Activated B cell treated with CpG ODN at 0.5 μM for 24 hours (primary cell): ENCODE measurements around the gene FARS2. TPM values are rescaled to one million over a fixed set of nuclear protein-coding genes. Genes with fewer than 3 reads are reported as not detected.
A peak's percentile ranks its signal among the peaks of the same experiment; 100 is the strongest.

Experiments used
- ATAC-seq: fragments of 200-7000 bp; cut with Tn5 transposase; one replicate; pipeline ENCODE4 v1.10.0; 2021; ENCODE audit warnings: low read depth, mild to moderate bottlenecking, moderate library complexity
- CTCF ChIA-PET: fragments of 350-600 bp; sonication (Branson Sonifier 250); formaldehyde crosslinking; loops from one replicate; lab custom pipeline; 2021; ENCODE audit warnings: antibody characterized with exemption; lab: Charles Lee
- POLR2A ChIA-PET: fragments of 350-600 bp; sonication (Branson Sonifier 250); formaldehyde crosslinking; loops from one replicate; lab custom pipeline; 2021; ENCODE audit warnings: antibody characterized with exemption; lab: Charles Lee
- DNase-seq: peaks from one replicate; pipeline ENCODE4 v3.0.0; 2022
- H3K27ac Mint-ChIP-seq: one replicate; pipeline ENCODE4 v1.8.0; 2020; ENCODE audit warnings: mixed read lengths
- H3K27me3 Mint-ChIP-seq: one replicate; pipeline ENCODE4 v1.8.0; 2021; ENCODE audit warnings: mixed read lengths
- H3K36me3 Mint-ChIP-seq: one replicate; pipeline ENCODE4 v1.8.0; 2021; ENCODE audit warnings: low read depth, mixed read lengths
- H3K4me1 Mint-ChIP-seq: one replicate; pipeline ENCODE4 v1.8.0; 2021; ENCODE audit warnings: mixed read lengths
- H3K4me3 Mint-ChIP-seq: one replicate; pipeline ENCODE4 v1.8.0; 2020; ENCODE audit warnings: mild to moderate bottlenecking, mixed read lengths
- H3K9me3 Mint-ChIP-seq: one replicate; pipeline ENCODE4 v1.8.0; 2020; ENCODE audit warnings: mixed read lengths
- intact Hi-C: fragments of 100-400 bp; cut with micrococcal nuclease; formaldehyde crosslinking; loops from one replicate; pipeline ENCODE4 v1.15.1; 2024
- total RNA-seq: library from RNA; stranded (reverse); gene quantifications from 2 replicates; pipeline ENCODE4 v1.2.3, GENCODE V29; 2022
- TF ChIP-seq, protein P1 (sequence below): fragments of 200-600 bp; IDR thresholded peaks from one replicate; pipeline ENCODE4 v1.8.0; 2022; ENCODE audit warnings: antibody characterized with exemption, mild to moderate bottlenecking

Gene FARS2
- total RNA-seq, 1 donor from 2014 or later: 32.7 TPM

DNA sequence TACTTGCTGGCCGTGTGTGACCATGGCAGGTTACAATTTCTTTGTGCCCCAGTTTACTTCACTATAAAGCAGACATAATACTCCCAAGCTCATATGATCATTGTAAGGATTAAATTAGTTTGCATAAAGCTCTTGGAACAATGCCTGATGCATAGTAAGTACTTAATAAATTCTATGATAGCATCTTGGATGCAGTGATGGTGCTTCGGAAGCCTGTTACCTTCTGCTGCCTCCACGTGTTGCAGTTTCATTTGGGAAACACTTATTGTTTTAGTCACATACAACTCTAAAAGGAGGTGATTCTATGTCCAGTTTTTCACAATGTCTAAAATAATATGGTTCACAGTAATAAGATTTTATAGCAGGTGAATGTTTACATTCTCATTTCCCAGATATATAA lies 401.5 kb downstream of the FARS2 start:
- H3K27me3 Mint-ChIP-seq: no peaks in the 10 kb centered on the region
- H3K4me1 Mint-ChIP-seq: peaks cover 54% of the 10 kb centered on the region
- TF ChIP-seq, protein P1, sequence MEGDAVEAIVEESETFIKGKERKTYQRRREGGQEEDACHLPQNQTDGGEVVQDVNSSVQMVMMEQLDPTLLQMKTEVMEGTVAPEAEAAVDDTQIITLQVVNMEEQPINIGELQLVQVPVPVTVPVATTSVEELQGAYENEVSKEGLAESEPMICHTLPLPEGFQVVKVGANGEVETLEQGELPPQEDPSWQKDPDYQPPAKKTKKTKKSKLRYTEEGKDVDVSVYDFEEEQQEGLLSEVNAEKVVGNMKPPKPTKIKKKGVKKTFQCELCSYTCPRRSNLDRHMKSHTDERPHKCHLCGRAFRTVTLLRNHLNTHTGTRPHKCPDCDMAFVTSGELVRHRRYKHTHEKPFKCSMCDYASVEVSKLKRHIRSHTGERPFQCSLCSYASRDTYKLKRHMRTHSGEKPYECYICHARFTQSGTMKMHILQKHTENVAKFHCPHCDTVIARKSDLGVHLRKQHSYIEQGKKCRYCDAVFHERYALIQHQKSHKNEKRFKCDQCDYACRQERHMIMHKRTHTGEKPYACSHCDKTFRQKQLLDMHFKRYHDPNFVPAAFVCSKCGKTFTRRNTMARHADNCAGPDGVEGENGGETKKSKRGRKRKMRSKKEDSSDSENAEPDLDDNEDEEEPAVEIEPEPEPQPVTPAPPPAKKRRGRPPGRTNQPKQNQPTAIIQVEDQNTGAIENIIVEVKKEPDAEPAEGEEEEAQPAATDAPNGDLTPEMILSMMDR: no peak
- no peaks in the 10 kb centered on the region for H3K9me3 Mint-ChIP-seq
- ChIA-PET CTCF (no interaction called here), POLR2A (no interaction called here)
- intact Hi-C loops: no loop called here
- H3K4me3 Mint-ChIP-seq: no peak overlapping the region
- DNase-seq (no peak), ATAC-seq (no peak)
- H3K27ac Mint-ChIP-seq: no peak overlapping the region
- H3K36me3 Mint-ChIP-seq: peaks cover 2% of the 10 kb centered on the region

DNA sequence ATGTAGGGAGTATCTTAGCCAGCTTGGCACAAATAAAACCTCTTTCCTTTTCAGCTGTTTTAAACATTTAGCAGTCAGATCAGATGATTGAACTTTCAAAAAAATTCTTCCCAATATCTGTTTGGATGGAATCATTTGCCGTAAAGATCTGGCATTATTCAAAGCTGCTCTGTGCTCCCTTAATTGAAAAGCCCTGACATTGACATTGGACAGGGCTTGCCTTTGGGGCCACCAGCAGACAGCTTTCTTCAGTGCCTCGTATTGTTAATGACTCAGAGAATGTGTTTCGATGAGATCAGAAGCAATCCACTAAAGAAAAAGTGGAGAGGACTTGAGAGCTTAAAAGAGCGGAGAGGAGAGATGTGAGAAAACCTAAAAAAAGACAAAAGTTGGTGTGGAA lies 401.9 kb downstream of the FARS2 start:
- CTCF ChIA-PET: no interaction called here
- intact Hi-C loops: no loop called here
- Mint-ChIP-seq H3K4me3 (no peak overlapping the region), H3K9me3 (no peaks in the 10 kb centered on the region), H3K27me3 (no peaks in the 10 kb centered on the region), H3K4me1 (peaks cover 57% of the 10 kb centered on the region), H3K36me3 (peaks cover 2% of the 10 kb centered on the region), H3K27ac (no peak overlapping the region)
- TF ChIP-seq, protein P1: no peak
- no peak for ATAC-seq
- DNase-seq: no peak
- POLR2A ChIA-PET: interaction anchor here (1.2 kb wide), 1 partner anchor 61 kb away, joined by 4 read pairs; no protein-coding TSS in a partner anchor

DNA sequence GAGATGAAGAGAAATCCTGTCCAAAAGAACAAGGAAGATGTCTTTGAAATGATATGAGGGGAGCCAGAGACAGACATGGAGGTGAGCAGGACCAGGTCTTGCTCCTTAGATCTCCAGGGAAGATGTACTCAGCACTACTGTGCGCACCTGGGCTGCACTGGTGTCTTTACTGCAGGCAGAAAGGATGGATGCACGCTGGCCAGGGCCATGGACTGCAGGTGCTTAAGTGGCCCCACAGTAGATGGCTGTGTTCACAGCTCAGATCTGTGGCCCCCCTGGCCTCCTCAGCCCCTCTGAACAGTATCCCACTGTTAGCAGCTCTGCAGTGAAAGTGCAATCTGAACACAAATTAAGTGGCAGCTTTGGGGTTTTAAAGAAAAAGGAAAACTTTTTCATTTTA lies 402.4 kb downstream of the FARS2 start:
- intact Hi-C loops: loop anchor here (2.0 kb wide), 1 partner anchor 17 kb away; no protein-coding TSS in a partner anchor
- H3K4me1 Mint-ChIP-seq: peaks cover 57% of the 10 kb centered on the region

DNA sequence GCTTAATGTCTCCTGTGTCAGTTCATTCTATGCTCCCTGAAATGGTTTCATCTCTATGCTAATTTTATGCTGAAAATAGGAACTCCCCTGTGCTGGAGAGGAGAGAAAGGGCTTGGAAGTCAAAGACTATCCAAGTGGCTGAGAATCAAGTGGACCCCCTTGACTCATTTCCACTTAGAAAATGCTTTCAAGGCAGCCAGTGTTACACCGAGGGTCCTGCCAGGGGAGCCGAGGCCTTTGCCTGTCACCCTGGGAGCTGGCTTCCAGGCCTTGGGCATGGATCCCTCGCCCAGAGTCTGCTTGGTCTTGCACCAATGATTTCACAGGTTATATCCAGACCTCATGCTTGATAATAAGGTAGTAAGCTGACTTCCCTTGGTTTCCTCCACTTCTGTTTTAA lies 402.8 kb downstream of the FARS2 start:
- Mint-ChIP-seq H3K9me3 (no peaks in the 10 kb centered on the region), H3K4me1 (peaks cover 57% of the 10 kb centered on the region), H3K4me3 (no peak overlapping the region), H3K27me3 (no peaks in the 10 kb centered on the region), H3K36me3 (peaks cover 2% of the 10 kb centered on the region), H3K27ac (peak overlapping the region; percentile 11)
- ChIA-PET POLR2A (interaction anchor here (1.2 kb wide), 1 partner anchor 60 kb away, joined by 4 read pairs; no protein-coding TSS in a partner anchor), CTCF (interaction anchor here (1.0 kb wide), 1 partner anchor 64 kb away, joined by 3 read pairs; no protein-coding TSS in a partner anchor)
- no peak for DNase-seq
- intact Hi-C loops: loop anchor here (2.0 kb wide), 1 partner anchor 17 kb away; no protein-coding TSS in a partner anchor
- TF ChIP-seq, protein P1: no peak
- no peak for ATAC-seq

More for the DNA sequence above, 402.4 kb downstream of the FARS2 start:
- H3K4me3 Mint-ChIP-seq: no peak overlapping the region
- H3K27ac Mint-ChIP-seq: peak overlapping the region; percentile 11
- no peaks in the 10 kb centered on the region for H3K9me3 Mint-ChIP-seq
- DNase-seq: no peak
- POLR2A ChIA-PET: interaction anchor here (1.2 kb wide), 1 partner anchor 60 kb away, joined by 4 read pairs; no protein-coding TSS in a partner anchor
- H3K36me3 Mint-ChIP-seq: peaks cover 2% of the 10 kb centered on the region
- CTCF ChIA-PET: no interaction called here
- no peak for ATAC-seq
- H3K27me3 Mint-ChIP-seq: no peaks in the 10 kb centered on the region
- TF ChIP-seq, protein P1: no peak

DNA sequence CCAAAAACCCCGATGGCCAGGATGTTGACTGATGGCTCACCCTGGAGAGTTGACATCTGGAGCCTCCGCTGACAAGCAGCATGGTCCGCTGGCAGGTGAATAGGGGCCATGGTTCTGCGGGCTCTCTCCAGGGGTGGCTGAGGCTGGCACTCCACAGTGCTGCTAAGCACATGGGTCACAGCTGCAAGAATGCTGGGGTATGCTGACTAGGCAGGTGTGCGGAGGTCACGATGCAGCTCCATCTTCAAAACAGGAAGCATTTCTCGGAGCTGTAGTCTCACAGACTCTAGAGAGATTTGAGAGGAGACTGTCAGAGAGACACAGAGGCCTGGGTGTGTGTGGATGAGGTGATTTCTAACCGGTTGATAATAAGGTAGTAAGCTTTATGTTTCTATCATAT lies 403.9 kb downstream of the FARS2 start:
- H3K9me3 Mint-ChIP-seq: no peaks in the 10 kb centered on the region
- POLR2A ChIA-PET: no interaction called here
- CTCF ChIA-PET: interaction anchor here (1.0 kb wide), 1 partner anchor 63 kb away, joined by 3 read pairs; no protein-coding TSS in a partner anchor

More for the DNA sequence above, 403.9 kb downstream of the FARS2 start:
- peaks cover 57% of the 10 kb centered on the region for H3K4me1 Mint-ChIP-seq
- TF ChIP-seq, protein P1: no peak
- intact Hi-C loops: loop anchor here (2.0 kb wide), 1 partner anchor 16 kb away; no protein-coding TSS in a partner anchor
- peak overlapping the region; percentile 74 for H3K27ac Mint-ChIP-seq
- H3K27me3 Mint-ChIP-seq: no peaks in the 10 kb centered on the region
- peak; percentile 95 for ATAC-seq
- DNase-seq: peak; percentile 25
- peak overlapping the region; percentile 52 for H3K4me3 Mint-ChIP-seq
- no peaks in the 10 kb centered on the region for H3K36me3 Mint-ChIP-seq
